ENCODE data around the gene DHRSX.

- TF ChIP-seq POLR2A (IDR thresholded peaks at IDR 0.05; ENCODE audit: low read depth, low read length) (no peak), CTCF (IDR thresholded peaks at IDR 0.05; ENCODE audit: extremely low read depth in 1 of 2, insufficient read depth in 1 of 2, low read depth in 1 of 2, low read length in 2 of 2) (no peak), POLR2AphosphoS5 (IDR thresholded peaks at IDR 0.05; ENCODE audit: insufficient read depth, low read depth, low read length) (no peak)
These were observed 8.1 kb downstream of the DHRSX start for GRCh38 chrX:2492531-2493218.

All from endothelial cell of umbilical vein (primary cell).